ENCODE results near the gene MARCHF3. TPM values are rescaled to one million over a fixed set of nuclear protein-coding genes. Genes with fewer than 3 reads are reported as not detected.

Gene MARCHF3
- total and polyA plus RNA-seq, 2 of the 13 experiments (the other 11 are each of a cell fraction or from before 2014, with no cell fraction given) = 4.8 to 11.9 TPM

DNA sequence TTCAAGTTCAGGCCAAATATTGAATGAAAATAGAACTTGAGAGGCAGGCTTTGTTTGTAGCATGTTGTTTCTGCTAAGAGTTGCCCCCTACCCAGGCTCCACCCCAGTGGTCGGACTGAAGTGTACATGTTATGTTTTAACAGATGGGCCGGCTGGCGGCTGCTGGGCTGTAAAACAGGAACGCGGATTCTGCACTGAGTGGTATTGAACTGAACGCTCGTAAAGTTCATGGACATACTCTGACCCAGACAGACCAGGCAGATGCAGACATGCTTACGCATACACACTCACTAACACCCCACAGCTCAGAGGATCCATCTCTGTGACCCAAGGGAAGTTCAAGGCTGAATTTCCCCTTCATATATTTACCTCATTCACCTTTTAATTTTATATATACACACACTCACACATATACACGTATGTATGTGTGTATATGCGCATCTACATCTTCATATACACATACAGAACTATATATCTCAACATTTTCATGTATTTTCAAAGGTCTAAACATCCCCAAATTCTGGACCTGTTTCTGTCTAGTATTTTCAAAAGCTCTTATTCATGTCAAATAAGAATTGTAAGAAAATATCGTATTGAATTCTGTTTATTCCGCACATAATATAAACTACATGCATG, 1.4 kb downstream of the MARCHF3 start (continued):
- TF ChIP-seq, protein P1, sequence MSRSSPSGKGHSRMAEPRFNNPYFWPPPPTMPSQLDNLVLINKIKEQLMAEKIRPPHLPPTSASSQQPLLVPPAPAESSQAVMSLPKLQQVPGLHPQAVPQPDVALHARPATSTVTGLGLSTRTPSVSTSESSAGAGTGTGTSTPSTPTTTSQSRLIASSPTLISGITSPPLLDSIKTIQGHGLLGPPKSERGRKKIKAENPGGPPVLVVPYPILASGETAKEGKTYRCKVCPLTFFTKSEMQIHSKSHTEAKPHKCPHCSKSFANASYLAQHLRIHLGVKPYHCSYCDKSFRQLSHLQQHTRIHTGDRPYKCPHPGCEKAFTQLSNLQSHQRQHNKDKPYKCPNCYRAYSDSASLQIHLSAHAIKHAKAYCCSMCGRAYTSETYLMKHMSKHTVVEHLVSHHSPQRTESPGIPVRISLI (CRISPR knock-in tag; IDR thresholded peaks at IDR 0.05; ENCODE audit: borderline replicate concordance) = no peak
- 0 out of 2 replicates have a peak, but pooled peaks have one; percentile 5 for TF ChIP-seq FOSL2 (CRISPR knock-in tag; IDR thresholded peaks at IDR 0.05)
- TF ChIP-seq SKIL (CRISPR knock-in tag; IDR thresholded peaks at IDR 0.05; ENCODE audit: borderline replicate concordance) = peak; percentile 80
- peak; percentile 46; the same call in 1 of the 2 replicates for TF ChIP-seq SAP130 (CRISPR knock-in tag; IDR thresholded peaks at IDR 0.05; ENCODE audit: low read depth)
- TF ChIP-seq SMAD3 (CRISPR knock-in tag; IDR thresholded peaks at IDR 0.05) = 0 out of 2 replicates have a peak, but pooled peaks have one; percentile 32
- peak; percentile 57; the same call in 1 of the 2 replicates for TF ChIP-seq NCOR1 (IDR thresholded peaks at IDR 0.05; ENCODE audit: borderline replicate concordance, low read length)
- TF ChIP-seq SALL1 (CRISPR knock-in tag; IDR thresholded peaks at IDR 0.05) = peak; percentile 57
- TF ChIP-seq NR2F6 (IDR thresholded peaks at IDR 0.05) = no peak; the same call in 1 of the 2 replicates
- peak; percentile 66 for TF ChIP-seq NR2F6 (CRISPR knock-in tag; IDR thresholded peaks at IDR 0.05)
- no peak for TF ChIP-seq ZNF143 (CRISPR knock-in tag; IDR thresholded peaks at IDR 0.05)
- peak; percentile 94 for TF ChIP-seq SKI (IDR thresholded peaks at IDR 0.05; ENCODE audit: partially characterized antibody)
- TF ChIP-seq PCBP1 (IDR thresholded peaks at IDR 0.05; ENCODE audit: borderline replicate concordance, low read depth, low read length) = no peak
- TF ChIP-seq ISX (CRISPR knock-in tag; conservative IDR thresholded peaks at IDR 0.05) = no peak
- TF ChIP-seq BRD4 (CRISPR knock-in tag; IDR thresholded peaks at IDR 0.05) = no peak
- TF ChIP-seq ZBTB26 (CRISPR knock-in tag; IDR thresholded peaks at IDR 0.05; ENCODE audit: borderline replicate concordance) = no peak
- TF ChIP-seq RXRB (CRISPR knock-in tag; IDR thresholded peaks at IDR 0.05; ENCODE audit: borderline replicate concordance) = peak; percentile 87
- TF ChIP-seq, protein P2, sequence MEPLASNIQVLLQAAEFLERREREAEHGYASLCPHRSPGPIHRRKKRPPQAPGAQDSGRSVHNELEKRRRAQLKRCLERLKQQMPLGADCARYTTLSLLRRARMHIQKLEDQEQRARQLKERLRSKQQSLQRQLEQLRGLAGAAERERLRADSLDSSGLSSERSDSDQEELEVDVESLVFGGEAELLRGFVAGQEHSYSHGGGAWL (CRISPR knock-in tag; IDR thresholded peaks at IDR 0.05) = no peak
- no peak for TF ChIP-seq STAG1 (CRISPR knock-in tag; IDR thresholded peaks at IDR 0.05)
- 0 out of 2 replicates have a peak, but pooled peaks have one; percentile 24 for TF ChIP-seq TFAP4 (IDR thresholded peaks at IDR 0.05; ENCODE audit: borderline replicate concordance, low read depth)
- no peak for TF ChIP-seq PRPF4 (IDR thresholded peaks at IDR 0.05; ENCODE audit: low read depth, low read length, poor library complexity, severe bottlenecking)
- TF ChIP-seq, protein P3, sequence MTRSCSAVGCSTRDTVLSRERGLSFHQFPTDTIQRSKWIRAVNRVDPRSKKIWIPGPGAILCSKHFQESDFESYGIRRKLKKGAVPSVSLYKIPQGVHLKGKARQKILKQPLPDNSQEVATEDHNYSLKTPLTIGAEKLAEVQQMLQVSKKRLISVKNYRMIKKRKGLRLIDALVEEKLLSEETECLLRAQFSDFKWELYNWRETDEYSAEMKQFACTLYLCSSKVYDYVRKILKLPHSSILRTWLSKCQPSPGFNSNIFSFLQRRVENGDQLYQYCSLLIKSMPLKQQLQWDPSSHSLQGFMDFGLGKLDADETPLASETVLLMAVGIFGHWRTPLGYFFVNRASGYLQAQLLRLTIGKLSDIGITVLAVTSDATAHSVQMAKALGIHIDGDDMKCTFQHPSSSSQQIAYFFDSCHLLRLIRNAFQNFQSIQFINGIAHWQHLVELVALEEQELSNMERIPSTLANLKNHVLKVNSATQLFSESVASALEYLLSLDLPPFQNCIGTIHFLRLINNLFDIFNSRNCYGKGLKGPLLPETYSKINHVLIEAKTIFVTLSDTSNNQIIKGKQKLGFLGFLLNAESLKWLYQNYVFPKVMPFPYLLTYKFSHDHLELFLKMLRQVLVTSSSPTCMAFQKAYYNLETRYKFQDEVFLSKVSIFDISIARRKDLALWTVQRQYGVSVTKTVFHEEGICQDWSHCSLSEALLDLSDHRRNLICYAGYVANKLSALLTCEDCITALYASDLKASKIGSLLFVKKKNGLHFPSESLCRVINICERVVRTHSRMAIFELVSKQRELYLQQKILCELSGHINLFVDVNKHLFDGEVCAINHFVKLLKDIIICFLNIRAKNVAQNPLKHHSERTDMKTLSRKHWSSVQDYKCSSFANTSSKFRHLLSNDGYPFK (CRISPR knock-in tag; IDR thresholded peaks at IDR 0.05; ENCODE audit: borderline replicate concordance) = no peak
- no peak for TF ChIP-seq TCF7L2 (IDR thresholded peaks at IDR 0.05; ENCODE audit: low read depth, low read length)
